GM21390 (cell line): Measurements from ENCODE around the gene PDZK1.
"Not testable (repeated sequence)": the region's sequence is repeated elsewhere in the genome, so short reads cannot be mapped to it uniquely, and the experiment has no call there.

ENCODE experiments used
- ATAC-seq: cut with Tn5 transposase; IDR thresholded peaks from one replicate; pipeline ENCODE4 v1.9.1; 2021; ENCODE audit not compliant: unreplicated experiment

The PDZK1 gene

GRCh38 chr1:145707183-145707867 lies at the start of gene PDZK1:
Gene PDZK1, minus strand, starts transcription at chr1:145707368. Its CDS starts 19,347 bp downstream, at chr1:145688021.
- ATAC-seq, result no peak

GRCh38 chr1:145751491-145752037 lies 44.4 kb upstream of the PDZK1 start:
- no peak for ATAC-seq

DNA sequence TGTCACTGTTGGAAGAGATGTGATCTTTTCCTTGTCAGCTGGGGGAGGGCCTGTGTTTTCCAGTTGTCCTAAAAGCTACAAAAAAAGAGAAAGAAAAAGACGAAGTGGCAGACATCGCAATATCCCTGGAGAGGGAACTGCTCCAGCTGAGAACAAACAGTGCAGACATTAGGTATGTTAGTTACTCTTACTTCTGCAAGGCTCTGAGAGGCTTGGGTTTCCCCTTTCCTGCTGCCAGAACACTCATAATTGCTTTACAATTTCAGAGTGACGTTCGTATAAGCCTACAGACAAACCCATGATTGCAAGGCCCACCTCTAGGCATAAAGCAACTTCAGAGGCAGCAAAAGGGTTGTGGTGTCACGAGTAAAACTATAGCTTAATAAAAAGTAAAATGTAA lies 43.3 kb upstream of the PDZK1 start:
- ATAC-seq, result no peak

DNA sequence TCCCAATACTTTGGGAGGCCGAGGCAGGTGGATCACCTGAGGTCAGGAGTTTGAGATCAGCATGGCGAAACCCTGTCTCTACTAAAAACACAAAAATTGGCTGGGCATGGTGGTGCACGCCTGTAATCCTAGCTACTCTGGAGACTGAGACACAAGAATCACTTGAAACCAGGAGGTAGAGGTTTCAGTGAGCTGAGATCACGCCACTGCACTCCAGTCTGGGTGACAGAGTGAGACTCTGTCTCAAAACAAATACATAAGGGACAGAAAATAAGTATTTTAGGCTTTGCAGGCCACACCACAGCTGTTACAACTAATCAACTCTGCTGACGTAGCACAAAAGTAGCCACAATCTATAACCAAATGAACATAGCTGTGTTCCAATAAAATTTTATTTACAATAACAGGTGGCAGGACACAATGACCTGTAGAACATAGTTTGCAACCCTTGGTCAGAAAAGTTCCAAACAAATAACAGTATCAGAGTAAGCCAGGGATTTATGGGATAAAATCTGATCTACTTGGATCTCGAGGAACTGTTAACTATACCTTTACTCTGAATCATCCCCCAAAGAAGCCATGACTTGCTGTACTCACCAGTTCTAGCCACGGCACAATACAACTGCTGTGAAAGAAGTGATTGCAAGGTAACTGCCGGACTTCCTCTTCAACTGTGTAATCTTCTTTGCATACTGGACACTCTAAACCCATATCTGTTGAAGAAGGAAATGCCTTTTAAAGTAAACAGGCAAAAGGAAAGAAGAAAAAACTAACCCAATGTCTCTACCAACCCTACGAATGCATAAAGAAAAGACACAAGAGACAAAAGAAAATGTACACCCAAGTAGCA lies 40.5 kb upstream of the PDZK1 start:
- ATAC-seq, result no peak

GRCh38 chr1:145740269-145740668 lies 33.1 kb upstream of the PDZK1 start:
- no peak for ATAC-seq

GRCh38 chr1:145736191-145736590 lies 29.0 kb upstream of the PDZK1 start:
- no peak for ATAC-seq

GRCh38 chr1:145730900-145731299 lies 23.7 kb upstream of the PDZK1 start:
- ATAC-seq, result no peak

DNA sequence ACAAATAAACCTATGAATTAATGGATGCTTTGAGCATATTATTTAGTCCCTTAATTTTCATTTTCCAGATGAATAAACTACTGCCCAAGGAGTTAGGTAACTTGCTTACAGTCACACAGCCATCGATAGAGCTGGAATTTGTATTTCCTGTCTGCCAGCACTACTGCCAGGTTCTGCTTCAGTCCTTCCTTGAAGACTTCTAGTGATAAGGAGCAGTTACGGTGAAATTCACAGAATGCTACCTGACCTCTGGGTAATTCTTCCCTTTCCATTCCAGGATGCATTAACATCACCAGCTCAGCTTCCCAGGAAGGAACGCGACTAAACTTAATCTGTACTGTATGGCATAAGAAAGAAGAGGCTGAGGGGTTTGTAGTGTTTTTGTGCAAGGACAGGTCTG lies 23.3 kb upstream of the PDZK1 start:
- ATAC-seq, result no peak

GRCh38 chr1:145729666-145730436 lies 22.7 kb upstream of the PDZK1 start:
- ATAC-seq, result no peak

DNA sequence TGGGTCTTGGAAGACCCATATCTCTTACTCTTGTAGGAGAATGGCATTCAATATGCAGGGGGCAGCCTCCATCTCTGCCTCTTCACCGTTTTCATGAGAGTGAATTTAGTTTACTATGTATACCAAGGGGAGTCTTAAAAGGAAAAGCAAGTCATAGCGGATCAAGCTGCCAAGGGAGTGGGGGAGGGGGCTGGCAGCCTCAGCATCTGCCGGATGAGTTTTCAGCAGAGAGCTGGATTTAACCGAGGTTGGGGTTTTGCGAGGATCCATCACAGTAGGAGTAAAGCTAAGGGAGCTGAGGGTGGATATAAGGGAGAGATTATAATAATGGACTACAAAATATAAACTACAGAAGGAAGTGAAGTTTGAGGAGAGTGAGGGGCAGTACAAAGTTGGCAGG lies 22.0 kb upstream of the PDZK1 start:
- ATAC-seq, result no peak

DNA sequence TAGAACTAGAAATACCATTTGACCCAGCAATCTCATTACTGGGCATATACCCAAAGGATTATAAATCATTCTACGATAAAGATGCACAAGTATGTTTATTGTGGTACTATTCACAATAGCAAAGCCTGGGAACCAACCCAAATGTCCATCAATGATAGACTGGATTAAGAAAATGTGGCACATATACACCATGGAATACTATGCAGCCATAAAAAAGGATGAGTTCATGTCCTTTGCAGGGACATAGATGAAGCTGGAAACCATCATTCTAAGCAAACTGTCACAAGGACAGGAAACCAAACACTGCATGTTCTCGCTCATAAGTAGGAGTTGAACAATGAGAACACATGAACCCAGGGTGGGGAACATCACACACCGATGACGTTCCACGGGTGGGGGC lies 19.0 kb upstream of the PDZK1 start:
- ATAC-seq, result not testable (repeated sequence)

GRCh38 chr1:145720878-145721671 lies 13.9 kb upstream of the PDZK1 start:
- ATAC-seq, result peak; percentile 61

GRCh38 chr1:145720556-145720877 lies 13.3 kb upstream of the PDZK1 start:
- ATAC-seq, result no peak

- no peak for ATAC-seq
Measured at GRCh38 chr1:145719230-145720079, 12.3 kb upstream of the PDZK1 start, which contains the start of gene CD160. Gene CD160, plus strand, starts transcription at chr1:145719499. Its CDS starts 8,829 bp downstream, at chr1:145728328.

DNA sequence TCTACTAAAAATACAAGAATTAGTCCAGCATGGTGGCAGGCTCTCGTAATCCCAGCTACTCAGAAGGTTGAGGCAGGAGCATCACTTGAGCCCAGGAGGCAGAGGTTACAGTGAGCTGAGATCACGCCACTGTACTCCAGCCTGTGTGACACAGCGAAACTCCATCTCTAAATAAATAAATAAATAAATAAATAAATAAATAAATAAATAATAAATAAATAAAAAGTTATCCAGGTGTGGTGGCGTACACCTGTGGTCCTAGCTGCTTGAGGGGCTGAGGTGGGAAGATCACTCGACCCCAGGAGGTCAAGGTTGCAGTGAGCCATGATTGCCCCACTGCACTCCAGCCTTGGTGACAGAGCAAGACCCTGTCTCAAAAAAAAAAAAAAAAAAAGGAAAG lies 11.3 kb upstream of the PDZK1 start:
- not testable (repeated sequence) for ATAC-seq

- ATAC-seq, result no peak
Measured at GRCh38 chr1:145717833-145718232, 10.7 kb upstream of the PDZK1 start.

GRCh38 chr1:145716641-145717345 lies 9.6 kb upstream of the PDZK1 start:
- ATAC-seq, result no peak

DNA sequence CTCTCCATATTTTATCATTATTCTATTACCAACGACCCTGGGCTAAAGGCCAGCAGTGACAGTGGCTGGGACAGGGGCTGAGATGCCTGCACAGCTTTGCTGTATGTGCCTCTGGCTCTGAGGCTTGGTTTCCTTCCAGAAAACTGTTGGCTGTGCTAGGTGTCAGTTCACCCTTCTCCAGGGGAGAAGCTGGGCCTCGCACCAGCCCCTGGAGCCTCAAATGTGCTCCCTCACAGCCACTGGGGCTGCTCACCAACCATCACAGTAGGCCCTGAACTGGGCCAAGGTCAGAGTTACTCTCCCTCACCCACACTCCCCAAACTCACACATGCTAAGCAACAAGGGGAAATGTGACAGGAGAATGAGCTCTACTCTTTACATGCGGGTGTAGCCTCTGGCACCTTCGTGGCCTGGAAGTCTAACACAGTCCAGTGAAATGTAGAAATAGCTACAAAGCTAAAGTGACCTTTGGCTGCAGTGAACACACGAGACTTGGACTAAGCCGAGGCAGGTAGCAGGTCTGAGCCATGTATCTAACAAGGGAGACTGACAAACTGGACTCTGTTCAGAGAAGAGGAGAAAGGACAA lies 7.5 kb upstream of the PDZK1 start:
- no peak for ATAC-seq

GRCh38 chr1:145711213-145711651 lies 4.1 kb upstream of the PDZK1 start:
- ATAC-seq, result no peak
